ENCODE measurements around the gene CCNO.

The CCNO gene

DNA sequence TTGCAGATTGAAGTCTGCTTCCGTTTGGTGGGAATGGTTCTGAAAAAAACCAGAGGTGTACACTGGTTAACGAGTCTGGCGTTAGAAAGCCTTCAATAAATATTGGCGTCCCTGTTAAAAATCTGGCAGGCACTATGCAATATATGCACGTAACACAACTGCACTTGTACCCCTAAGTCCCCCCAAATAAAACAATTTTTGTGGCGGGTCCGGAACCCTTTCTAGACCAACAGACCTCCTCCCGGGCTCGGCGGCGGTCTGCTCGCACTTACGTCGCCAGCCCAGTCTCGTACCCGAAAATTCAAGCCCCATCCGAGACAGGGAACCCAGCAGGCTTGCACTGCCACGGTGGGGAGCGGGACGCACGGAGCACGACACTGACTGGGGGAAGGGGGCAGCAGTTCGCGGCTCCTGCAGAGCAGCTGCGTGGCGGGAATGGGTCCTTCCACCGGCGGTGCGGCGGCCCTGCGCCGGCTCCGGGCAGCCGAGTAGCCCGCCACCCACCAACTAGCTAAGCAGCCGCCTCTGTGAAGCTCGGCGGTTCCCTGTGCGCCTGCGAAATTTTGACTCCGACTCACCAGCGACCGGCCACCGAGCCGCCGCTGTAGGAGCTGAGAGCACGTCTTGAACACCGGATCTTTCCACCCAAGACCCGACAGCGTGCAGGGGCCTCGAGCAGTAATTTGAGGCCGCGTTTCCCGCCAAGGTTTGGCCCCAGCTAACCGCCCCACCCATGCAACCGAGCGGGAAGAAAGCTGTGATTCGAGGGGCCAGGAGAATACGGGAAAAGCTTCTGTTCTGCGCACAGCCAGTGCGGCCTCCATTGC lies 10.2 kb downstream of the CCNO start:
- DNase-seq (ENCODE audit: low read depth in 2 of 2) = no peak

DNA sequence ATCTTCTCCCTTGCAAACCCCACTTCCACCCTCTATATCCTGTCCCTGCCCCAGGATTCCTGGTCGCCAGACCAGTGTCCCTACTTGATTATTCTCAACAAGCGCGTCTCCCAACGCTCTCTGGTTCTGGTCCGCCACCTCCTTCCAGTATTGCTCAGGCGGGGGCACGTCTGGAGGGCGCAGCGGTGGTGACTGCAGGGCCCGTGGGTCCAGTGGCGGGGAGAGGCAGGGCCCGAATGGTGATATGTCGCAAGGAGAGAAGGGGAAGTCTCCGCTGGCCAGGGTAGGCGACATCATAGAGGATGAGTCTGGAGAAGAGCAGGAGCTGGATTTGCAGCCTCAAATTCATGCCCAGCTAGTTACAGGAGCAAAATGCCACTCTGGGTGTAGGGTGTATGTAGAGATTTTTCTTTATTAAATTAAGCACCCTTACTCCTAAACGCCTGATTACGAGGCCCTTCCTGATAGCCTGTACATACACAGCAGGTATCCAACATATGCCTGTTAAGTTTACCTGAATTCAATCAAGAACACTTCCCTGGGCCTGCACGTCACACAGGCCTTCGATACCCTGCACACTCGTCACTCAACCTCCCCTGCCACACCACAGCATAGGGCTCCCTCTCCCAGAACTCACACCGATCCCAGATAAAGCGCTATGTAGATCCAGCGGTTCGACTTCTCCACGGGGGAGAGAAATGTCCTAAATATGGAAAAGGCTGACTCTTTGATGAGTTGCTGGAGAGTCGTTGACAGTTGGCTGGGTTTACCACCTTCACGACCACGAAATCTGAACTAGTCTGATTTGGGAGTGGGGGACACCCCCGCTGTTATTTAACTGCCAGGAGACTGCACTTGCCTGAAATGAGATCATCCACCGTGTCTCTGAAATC lies 11.1 kb downstream of the CCNO start:
- DNase-seq (ENCODE audit: low read depth in 2 of 2) = no peak

DNA sequence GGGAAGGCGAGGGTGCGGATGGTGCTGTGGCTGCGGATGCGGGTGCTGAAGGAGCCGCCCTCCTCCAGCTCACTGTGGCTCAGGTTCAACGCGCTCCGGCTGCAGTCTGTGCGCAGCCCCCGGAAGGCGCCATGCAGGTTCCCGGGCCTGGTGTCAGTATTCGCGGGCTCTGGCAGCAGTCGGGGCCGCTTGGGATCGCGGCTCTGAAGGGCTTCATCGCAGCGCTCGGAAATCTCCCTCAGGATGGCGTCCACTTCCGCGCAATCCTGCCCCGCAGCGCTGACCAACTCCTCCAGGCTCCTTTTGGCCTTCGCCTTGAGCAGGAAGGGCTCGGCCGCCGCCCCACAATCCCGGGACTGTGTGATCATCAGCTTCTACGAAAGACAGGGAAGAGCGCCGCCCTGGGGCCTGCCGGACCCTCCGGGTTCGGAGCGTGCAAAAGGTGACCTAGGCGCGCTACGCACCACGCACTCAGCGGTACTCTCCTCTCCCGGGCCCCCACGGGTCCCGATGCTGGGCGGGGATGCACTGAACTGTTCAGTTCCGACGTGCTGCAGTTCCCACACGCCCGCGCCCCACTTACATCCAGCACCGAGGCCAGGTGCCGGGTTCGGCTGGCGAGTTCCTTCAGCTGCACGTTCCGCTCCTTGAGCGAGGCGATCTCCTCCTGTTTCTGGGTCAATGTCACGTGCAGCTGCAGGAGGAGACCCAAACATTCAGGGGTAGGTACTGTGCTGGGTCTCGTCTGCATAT lies 12.8 kb downstream of the CCNO start:
- no peak for DNase-seq (ENCODE audit: low read depth in 2 of 2)

DNA sequence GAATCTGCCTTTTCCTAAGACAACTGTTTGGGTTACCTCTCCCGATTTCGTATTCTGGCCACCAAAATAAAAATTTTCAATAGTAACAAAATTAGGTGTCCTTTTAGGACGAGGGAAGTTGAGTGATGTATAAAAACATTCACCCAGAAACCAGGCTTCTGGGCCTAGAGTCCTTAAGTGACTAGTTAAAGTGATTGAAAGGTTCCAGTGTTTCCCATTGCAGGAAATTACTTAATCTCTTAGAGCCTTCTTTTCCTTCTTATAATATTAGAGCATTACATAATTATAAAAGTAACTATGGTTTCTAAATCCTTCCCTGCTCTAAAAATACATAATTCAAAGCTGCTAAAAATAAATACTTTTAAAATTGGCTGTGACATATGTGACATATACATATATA lies 13.6 kb downstream of the CCNO start:
- DNase-seq (ENCODE audit: low read depth in 2 of 2) = no peak

DNA sequence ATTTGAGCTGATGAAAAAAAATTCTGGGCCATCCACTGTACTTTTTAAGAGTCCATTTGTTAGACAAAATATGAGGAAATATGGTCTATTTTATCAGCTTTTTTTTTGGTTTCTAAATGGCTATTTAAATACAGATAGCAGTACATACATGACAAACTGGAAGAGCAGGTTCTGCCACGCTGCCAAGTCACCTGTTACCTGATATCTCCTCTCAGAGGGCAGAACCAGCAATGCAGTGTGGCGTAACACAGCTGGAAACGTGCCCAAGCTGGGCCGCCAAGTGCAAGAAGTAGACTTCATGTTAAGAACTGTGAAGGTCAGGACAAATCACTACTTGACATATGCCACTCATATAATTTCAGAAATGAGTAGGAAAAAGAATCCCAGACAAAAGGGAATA lies 14.4 kb downstream of the CCNO start:
- DNase-seq (ENCODE audit: low read depth in 2 of 2) = no peak

DNA sequence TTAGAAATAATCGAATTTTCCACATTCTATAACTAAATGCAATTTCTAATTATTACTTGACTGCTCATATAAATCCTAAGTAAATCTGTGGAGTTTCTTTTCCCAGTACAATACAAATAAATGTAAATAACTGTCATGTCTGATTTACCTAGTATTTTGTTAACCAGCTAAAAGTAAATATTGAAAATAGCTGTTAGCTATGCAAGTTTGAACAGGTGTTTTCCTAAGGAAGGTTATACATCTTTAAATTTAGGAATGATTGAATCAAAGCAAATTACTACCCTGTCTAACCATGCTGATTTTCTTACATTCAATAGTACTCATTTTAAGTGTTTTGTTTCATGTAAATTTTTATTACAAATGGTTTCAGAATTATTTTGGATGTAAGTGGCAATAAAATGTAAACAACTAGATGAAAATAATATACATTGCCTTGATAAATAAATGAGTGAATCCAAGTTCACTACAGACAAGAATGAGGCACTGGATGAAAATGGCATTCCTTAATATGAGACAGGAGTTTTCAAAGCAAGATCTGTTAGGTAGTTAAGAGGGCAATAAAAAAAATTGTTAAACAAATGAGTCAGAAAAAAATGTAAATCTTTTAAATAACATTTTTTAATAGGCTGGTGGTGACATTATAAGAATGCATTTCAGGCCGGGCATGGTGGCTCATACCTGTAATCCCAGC lies 22.1 kb downstream of the CCNO start:
- no peak for DNase-seq (ENCODE audit: low read depth in 2 of 2)

DNA sequence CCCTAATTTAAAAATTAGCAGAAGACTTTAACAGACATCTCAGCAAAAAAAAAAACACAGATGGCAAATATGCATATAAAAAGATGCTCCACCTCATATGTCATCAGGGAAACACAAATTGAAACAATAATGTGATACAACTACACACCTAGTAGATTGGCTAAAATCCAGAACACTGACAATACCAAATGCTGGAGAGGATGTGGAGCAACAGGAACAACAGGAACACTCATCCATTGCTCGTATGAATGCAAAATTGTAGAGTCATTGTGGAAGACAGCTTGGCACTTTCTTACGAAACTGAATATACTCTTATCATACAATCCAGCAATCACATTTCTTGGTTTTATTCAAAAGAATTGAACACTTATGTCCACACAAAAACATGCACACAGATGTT lies 28.4 kb downstream of the CCNO start:
- no peak for DNase-seq (ENCODE audit: low read depth in 2 of 2)

DNA sequence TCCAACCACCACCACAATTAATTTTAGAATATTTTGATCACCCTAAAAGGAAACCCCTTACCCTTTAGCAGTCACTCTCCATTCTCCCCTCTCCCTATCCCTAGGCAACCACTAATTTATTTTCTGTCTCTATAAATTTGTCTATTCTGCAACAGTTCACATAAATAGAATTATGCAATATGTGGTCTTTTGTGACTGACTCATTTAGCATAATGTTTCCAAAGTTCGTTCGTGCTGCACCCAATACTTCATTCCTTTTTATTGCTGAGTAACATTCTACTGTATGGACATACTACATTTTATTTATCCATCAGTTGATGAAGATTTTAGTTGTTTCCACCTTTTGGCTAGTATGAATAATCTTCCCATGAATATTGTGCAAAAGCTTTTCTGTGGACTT lies 42.2 kb downstream of the CCNO start:
- DNase-seq (ENCODE audit: low read depth in 2 of 2) = no peak

DNA sequence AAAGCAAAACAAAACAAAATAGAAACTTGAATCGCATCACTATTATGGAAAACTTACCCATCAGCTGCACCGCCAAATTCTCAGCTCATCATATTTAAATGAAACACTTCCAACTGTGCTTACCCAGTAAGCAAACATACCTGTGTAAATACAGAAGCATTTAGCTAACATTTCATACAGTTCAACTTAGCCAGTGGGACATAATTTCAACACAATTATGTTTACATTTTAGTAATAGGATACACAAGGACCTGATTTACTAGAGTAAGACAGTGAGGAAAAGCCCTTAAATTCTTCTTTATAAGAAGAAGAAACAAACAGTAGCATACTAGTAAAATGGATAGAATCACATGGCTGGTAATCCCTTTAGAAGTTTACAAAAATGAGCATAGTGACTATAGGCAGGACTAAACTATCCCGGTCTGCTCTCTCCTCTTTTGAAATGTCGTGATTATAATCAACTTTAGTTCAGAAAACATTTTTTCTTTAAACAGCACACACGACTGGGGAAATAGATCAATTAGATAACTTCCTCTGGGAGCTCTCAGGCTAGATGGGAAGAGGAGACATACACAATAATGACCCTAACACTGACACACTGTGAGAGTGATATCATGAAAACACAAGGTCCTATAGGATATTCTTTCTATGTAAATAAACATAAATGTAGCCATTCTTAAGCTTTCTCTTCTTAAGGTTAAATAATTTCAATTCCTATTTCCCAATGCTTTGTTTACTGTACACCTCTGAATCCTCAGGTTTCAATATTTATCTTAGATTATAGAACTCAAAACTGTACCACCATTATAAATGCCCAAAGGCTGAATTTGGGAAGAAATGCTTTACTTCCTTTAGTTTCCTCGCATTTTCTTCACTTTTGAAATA lies 44.5 kb downstream of the CCNO start:
- no peak for DNase-seq (ENCODE audit: low read depth in 2 of 2)

DNA sequence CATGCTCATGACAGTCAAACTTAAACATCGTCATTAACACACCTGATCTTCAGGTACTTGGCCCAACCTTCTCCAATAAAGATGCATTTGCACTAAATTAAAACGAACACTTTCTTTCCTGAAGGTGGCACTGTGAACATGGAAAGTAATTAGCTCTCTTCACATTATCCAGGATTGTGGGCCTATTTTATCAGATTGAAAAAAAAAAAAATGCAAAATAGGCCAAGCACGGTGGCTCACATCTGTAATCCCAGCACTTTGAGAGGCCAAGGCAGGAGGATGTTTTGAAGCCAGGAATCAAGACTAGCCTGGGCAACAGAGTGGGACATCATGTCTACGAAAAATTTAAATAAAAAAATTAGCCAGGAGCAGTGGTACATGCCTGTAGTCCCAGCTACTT lies 46.0 kb downstream of the CCNO start:
- DNase-seq (ENCODE audit: low read depth in 2 of 2) = no peak
